ENCODE results near the gene SPAG6. TPM values are rescaled to one million over a fixed set of nuclear protein-coding genes. Genes with fewer than 3 reads are reported as not detected.

SPAG6 gene
- total RNA-seq, 1 donor from 2014 or later, result not detected

GRCh38 chr10:22466763-22467334 is 121.6 kb downstream of the SPAG6 start:
- no peak for DNase-seq (ENCODE audit: low spot score)
- intact Hi-C loops (cut with DNase I), result no loop called here

Other genes with a start within 250 kb of the SPAG6 start
- gene EBLN1, start 127.5 kb upstream of the SPAG6 start, total RNA-seq, result not detected
- 71.6 TPM for gene COMMD3, start 29.1 kb upstream of the SPAG6 start, total RNA-seq
- gene BMI1, start 24.4 kb upstream of the SPAG6 start, total RNA-seq, result 44.1 TPM

Data from cardiac septum (tissue), 1 donor.